Measurements from ENCODE around the gene CDYL2. TPM values are rescaled to one million over a fixed set of nuclear protein-coding genes. Genes with fewer than 3 reads are reported as not detected.
A peak's percentile ranks its signal among the peaks of the same experiment; 100 is the strongest.

Gene CDYL2
- total RNA-seq, 2 experiments from 2014 or later: 60.8 to 63.2 TPM

- CTCF ChIA-PET: no interaction called here
- Mint-ChIP-seq H3K4me3 (no peak overlapping the region), H3K27ac (no peak overlapping the region), H3K27me3 (no peaks in the 10 kb centered on the region), H3K4me1 (peaks cover 17% of the 10 kb centered on the region), H3K9me3 (ENCODE audit: low read depth) (peaks cover 5% of the 10 kb centered on the region), H3K36me3 (peaks cover 47% of the 10 kb centered on the region)
- ATAC-seq (no peak), DNase-seq (peak; percentile 36)
Measured at GRCh38 chr16:80667925-80668324, 136.5 kb downstream of the CDYL2 start.

GRCh38 chr16:80667251-80667560 is 137.2 kb downstream of the CDYL2 start:
- peaks cover 17% of the 10 kb centered on the region for H3K4me1 Mint-ChIP-seq
- peaks cover 7% of the 10 kb centered on the region for H3K9me3 Mint-ChIP-seq (ENCODE audit: low read depth)
- peaks cover 51% of the 10 kb centered on the region for H3K36me3 Mint-ChIP-seq
- DNase-seq (peak; percentile 9), ATAC-seq (no peak)
- H3K27ac Mint-ChIP-seq: no peak overlapping the region
- CTCF ChIA-PET: no interaction called here
- no peak overlapping the region for H3K4me3 Mint-ChIP-seq
- H3K27me3 Mint-ChIP-seq: no peaks in the 10 kb centered on the region

GRCh38 chr16:80666378-80667250 is 137.8 kb downstream of the CDYL2 start:
- Mint-ChIP-seq H3K4me3 (no peak overlapping the region), H3K4me1 (peaks cover 17% of the 10 kb centered on the region), H3K9me3 (ENCODE audit: low read depth) (peaks cover 13% of the 10 kb centered on the region), H3K27me3 (no peaks in the 10 kb centered on the region), H3K27ac (no peak overlapping the region), H3K36me3 (peaks cover 55% of the 10 kb centered on the region)
- CTCF ChIA-PET: no interaction called here
- DNase-seq (peak; percentile 1), ATAC-seq (no peak)

GRCh38 chr16:80665356-80665755 is 139.0 kb downstream of the CDYL2 start:
- ATAC-seq (no peak), DNase-seq (no peak)
- no peak overlapping the region for H3K4me3 Mint-ChIP-seq
- peaks cover 14% of the 10 kb centered on the region for H3K9me3 Mint-ChIP-seq (ENCODE audit: low read depth)
- peaks cover 20% of the 10 kb centered on the region for H3K4me1 Mint-ChIP-seq
- CTCF ChIA-PET: no interaction called here
- H3K36me3 Mint-ChIP-seq: peaks cover 56% of the 10 kb centered on the region
- no peak overlapping the region for H3K27ac Mint-ChIP-seq
- no peaks in the 10 kb centered on the region for H3K27me3 Mint-ChIP-seq

- H3K27ac Mint-ChIP-seq: no peak overlapping the region
- DNase-seq (no peak), ATAC-seq (no peak)
- H3K27me3 Mint-ChIP-seq: no peaks in the 10 kb centered on the region
- H3K4me1 Mint-ChIP-seq: peaks cover 19% of the 10 kb centered on the region
- CTCF ChIA-PET: no interaction called here
- no peak overlapping the region for H3K4me3 Mint-ChIP-seq
- peaks cover 16% of the 10 kb centered on the region for H3K9me3 Mint-ChIP-seq (ENCODE audit: low read depth)
- peaks cover 56% of the 10 kb centered on the region for H3K36me3 Mint-ChIP-seq
Measured at GRCh38 chr16:80664786-80665185, 139.6 kb downstream of the CDYL2 start.

- DNase-seq (peak; percentile 8), ATAC-seq (no peak)
- no peaks in the 10 kb centered on the region for H3K27me3 Mint-ChIP-seq
- H3K4me1 Mint-ChIP-seq: peaks cover 18% of the 10 kb centered on the region
- CTCF ChIA-PET: no interaction called here
- peaks cover 16% of the 10 kb centered on the region for H3K9me3 Mint-ChIP-seq (ENCODE audit: low read depth)
- no peak overlapping the region for H3K4me3 Mint-ChIP-seq
- H3K36me3 Mint-ChIP-seq: peaks cover 55% of the 10 kb centered on the region
- no peak overlapping the region for H3K27ac Mint-ChIP-seq
Measured at GRCh38 chr16:80664226-80664625, 140.2 kb downstream of the CDYL2 start.

- Mint-ChIP-seq H3K36me3 (peaks cover 62% of the 10 kb centered on the region), H3K27ac (no peak overlapping the region), H3K27me3 (no peaks in the 10 kb centered on the region), H3K9me3 (ENCODE audit: low read depth) (peaks cover 20% of the 10 kb centered on the region), H3K4me3 (no peak overlapping the region), H3K4me1 (peaks cover 25% of the 10 kb centered on the region)
- ATAC-seq: no peak
- CTCF ChIA-PET: no interaction called here
- peak; percentile 30 for DNase-seq
Measured at GRCh38 chr16:80663078-80663477, 141.3 kb downstream of the CDYL2 start.

GRCh38 chr16:80659865-80660264 is 144.5 kb downstream of the CDYL2 start:
- CTCF ChIA-PET: interaction anchor here (0.6 to 3.1 kb wide), 2 partner anchors 80 to 134 kb away, joined by 3 to 16 read pairs; no protein-coding TSS in a partner anchor
- H3K36me3 Mint-ChIP-seq: peaks cover 68% of the 10 kb centered on the region

GRCh38 chr16:80656711-80657150 is 147.7 kb downstream of the CDYL2 start:
- H3K27me3 Mint-ChIP-seq: no peaks in the 10 kb centered on the region
- H3K36me3 Mint-ChIP-seq: peaks cover 54% of the 10 kb centered on the region
- peak; percentile 74 for DNase-seq
- CTCF ChIA-PET: interaction anchor here (1.1 to 3.4 kb wide), 4 partner anchors 66 to 168 kb away, joined by 3 to 16 read pairs (median 6); no protein-coding TSS in a partner anchor
- H3K27ac Mint-ChIP-seq: peak overlapping the region; percentile 99
- peaks cover 14% of the 10 kb centered on the region for H3K9me3 Mint-ChIP-seq (ENCODE audit: low read depth)
- peaks cover 52% of the 10 kb centered on the region for H3K4me1 Mint-ChIP-seq
- ATAC-seq: peak; percentile 86
- peak overlapping the region; percentile 80 for H3K4me3 Mint-ChIP-seq

More at GRCh38 chr16:80659865-80660264, 144.5 kb downstream of the CDYL2 start:
- peaks cover 55% of the 10 kb centered on the region for H3K4me1 Mint-ChIP-seq
- no peak for DNase-seq
- H3K9me3 Mint-ChIP-seq (ENCODE audit: low read depth): peaks cover 20% of the 10 kb centered on the region
- H3K4me3 Mint-ChIP-seq: no peak overlapping the region
- H3K27ac Mint-ChIP-seq: no peak overlapping the region
- H3K27me3 Mint-ChIP-seq: no peaks in the 10 kb centered on the region
- no peak for ATAC-seq

GRCh38 chr16:80656161-80656560 is 148.2 kb downstream of the CDYL2 start:
- CTCF ChIA-PET: interaction anchor here (1.1 to 3.4 kb wide), 3 partner anchors 65 to 168 kb away, joined by 3 to 16 read pairs (median 8); no protein-coding TSS in a partner anchor
- DNase-seq (no peak), ATAC-seq (peak; percentile 34)
- Mint-ChIP-seq H3K36me3 (peaks cover 48% of the 10 kb centered on the region), H3K27ac (peak overlapping the region; percentile 99), H3K9me3 (ENCODE audit: low read depth) (peaks cover 12% of the 10 kb centered on the region), H3K4me1 (peaks cover 52% of the 10 kb centered on the region), H3K27me3 (no peaks in the 10 kb centered on the region), H3K4me3 (peak overlapping the region; percentile 80)

GRCh38 chr16:80655751-80656150 is 148.6 kb downstream of the CDYL2 start:
- peaks cover 44% of the 10 kb centered on the region for H3K36me3 Mint-ChIP-seq
- DNase-seq (no peak), ATAC-seq (no peak)
- peaks cover 12% of the 10 kb centered on the region for H3K9me3 Mint-ChIP-seq (ENCODE audit: low read depth)
- peak overlapping the region; percentile 99 for H3K27ac Mint-ChIP-seq
- H3K4me1 Mint-ChIP-seq: peaks cover 48% of the 10 kb centered on the region
- peak overlapping the region; percentile 80 for H3K4me3 Mint-ChIP-seq
- H3K27me3 Mint-ChIP-seq: no peaks in the 10 kb centered on the region
- CTCF ChIA-PET: interaction anchor here (1.1 to 3.4 kb wide), 3 partner anchors 65 to 169 kb away, joined by 3 to 16 read pairs (median 8); no protein-coding TSS in a partner anchor

- CTCF ChIA-PET: interaction anchor here (3.4 kb wide), 1 partner anchor 127 kb away, joined by 16 read pairs; no protein-coding TSS in a partner anchor
- H3K9me3 Mint-ChIP-seq (ENCODE audit: low read depth): peaks cover 4% of the 10 kb centered on the region
- H3K4me1 Mint-ChIP-seq: peaks cover 49% of the 10 kb centered on the region
- ATAC-seq: no peak
- no peaks in the 10 kb centered on the region for H3K27me3 Mint-ChIP-seq
- DNase-seq: no peak
- peaks cover 45% of the 10 kb centered on the region for H3K36me3 Mint-ChIP-seq
- no peak overlapping the region for H3K4me3 Mint-ChIP-seq
- H3K27ac Mint-ChIP-seq: no peak overlapping the region
Measured at GRCh38 chr16:80654094-80654862, 150.1 kb downstream of the CDYL2 start.

- peaks cover 9% of the 10 kb centered on the region for H3K9me3 Mint-ChIP-seq (ENCODE audit: low read depth)
- CTCF ChIA-PET: no interaction called here
- H3K27me3 Mint-ChIP-seq: no peaks in the 10 kb centered on the region
- ATAC-seq (no peak), DNase-seq (no peak)
- peaks cover 46% of the 10 kb centered on the region for H3K36me3 Mint-ChIP-seq
- H3K27ac Mint-ChIP-seq: no peak overlapping the region
- H3K4me3 Mint-ChIP-seq: no peak overlapping the region
- peaks cover 37% of the 10 kb centered on the region for H3K4me1 Mint-ChIP-seq
Measured at GRCh38 chr16:80652441-80652840, 152.0 kb downstream of the CDYL2 start.
